H1 (cell line): ENCODE data around the gene PRAMEF5. TPM values are rescaled to one million over a fixed set of nuclear protein-coding genes. Genes with fewer than 3 reads are reported as not detected.
"Not testable (repeated sequence)": the region's sequence is repeated elsewhere in the genome, so short reads cannot be mapped to it uniquely, and the experiment has no call there.

Experiments used
- CTCF ChIA-PET: fragments of 300-600 bp; sonication (Branson Sonifier 250); formaldehyde crosslinking; loops from one replicate; lab custom pipeline; 2021; ENCODE audit not compliant: partially characterized antibody; lab: Charles Lee
- POLR2A ChIA-PET: fragments of 300-600 bp; sonication (Branson Sonifier 250); formaldehyde crosslinking; loops from one replicate; lab custom pipeline; 2021; ENCODE audit warnings: inconsistent platforms; ENCODE audit not compliant: partially characterized antibody; lab: Charles Lee
- DNase-seq, 2 experiments: peaks; one replicate each; pipeline versions ENCODE4 v3.0.0 to v3.0.0-alpha.2; 2010 to 2022; ENCODE audit warnings: low spot score in 2 of 2, low read depth in 1 of 2, mixed read lengths in 1 of 2
- FAIRE-seq: peaks from 2 replicates; lab custom pipeline; 2011; peaks lifted over from hg19 to GRCh38; lab: Jason Lieb, UNC
- H2AFZ ChIP-seq: 2 replicates; pipeline ENCODE4 v1.8.1; 2012; ENCODE audit warnings: low read length, inconsistent platforms
- H2AK5ac ChIP-seq: 2 replicates; pipeline ENCODE4 v1.6.1; 2013; ENCODE audit warnings: low read depth, low read length
- H2BK120ac ChIP-seq: replicated peaks from 2 replicates; pipeline ENCODE3; 2013; ENCODE audit warnings: low read depth, low read length, inconsistent platforms
- H2BK12ac ChIP-seq: 2 replicates; pipeline ENCODE4 v1.6.1; 2013; ENCODE audit warnings: low read depth, low read length
- H2BK15ac ChIP-seq: 2 replicates; pipeline ENCODE4 v1.6.1; 2013; ENCODE audit warnings: low read length
- H2BK20ac ChIP-seq: 2 replicates; pipeline ENCODE4 v1.6.1; 2013; ENCODE audit warnings: low read length
- H2BK5ac ChIP-seq: 2 replicates; pipeline ENCODE4 v1.6.1; 2013; ENCODE audit warnings: low read depth, low read length
- H3K14ac ChIP-seq: 2 replicates; pipeline ENCODE4 v1.6.1; 2013; ENCODE audit warnings: inconsistent platforms; ENCODE audit not compliant: insufficient read length
- H3K18ac ChIP-seq: 2 replicates; pipeline ENCODE4 v1.6.1; 2013; ENCODE audit warnings: low read length; ENCODE audit errors: extremely low read depth
- H3K23ac ChIP-seq: 2 replicates; pipeline ENCODE4 v1.6.1; 2013; ENCODE audit warnings: inconsistent platforms; ENCODE audit not compliant: insufficient read length
- H3K23me2 ChIP-seq: 2 replicates; pipeline ENCODE4 v1.6.1; 2013; ENCODE audit warnings: low read depth, low read length
- H3K27ac ChIP-seq: 2 replicates; pipeline ENCODE4 v1.6.1; 2011; ENCODE audit warnings: low read depth, low read length, inconsistent platforms
- H3K27me3 ChIP-seq, 4 experiments: replicated peaks in 1 of 4; 1 replicate in 1 of 4; 2 replicates in 3 of 4; pipeline versions ENCODE4 v1.6.1 to v1.8.1; 2011 to 2013; ENCODE audit warnings: low read length in 3 of 4, mild to moderate bottlenecking in 3 of 4, inconsistent platforms in 2 of 4, mixed read lengths in 2 of 4, moderate library complexity in 1 of 4; ENCODE audit not compliant: control insufficient read depth in 3 of 4, insufficient read depth in 3 of 4; ENCODE audit errors: extremely low read depth in 1 of 4
- H3K36me3 ChIP-seq, 4 experiments: 2 replicates each; pipeline versions ENCODE4 v1.6.1 to v1.8.1; 2011 to 2013; ENCODE audit warnings: mild to moderate bottlenecking in 4 of 4, low read length in 3 of 4, moderate library complexity in 2 of 4, control low read depth in 1 of 4, inconsistent platforms in 1 of 4; ENCODE audit not compliant: insufficient read depth in 4 of 4, control insufficient read depth in 2 of 4
- H3K4ac ChIP-seq: replicated peaks from 2 replicates; pipeline ENCODE3; 2013; ENCODE audit warnings: low read length, low read depth, mixed read lengths, inconsistent platforms; ENCODE audit not compliant: insufficient read length
- H3K4me1 ChIP-seq, 4 experiments: replicated peaks in 1 of 4; 1 replicate in 1 of 4; 2 replicates in 3 of 4; pipeline versions ENCODE4 v1.6.1 to v1.8.1; 2011 to 2013; ENCODE audit warnings: low read length in 3 of 4, inconsistent platforms in 2 of 4, mixed read lengths in 1 of 4; ENCODE audit not compliant: insufficient read depth in 4 of 4, control insufficient read depth in 3 of 4
- H3K4me2 ChIP-seq, 2 experiments: 2 replicates each; pipeline versions ENCODE4 v1.6.1 to v1.8.1; 2011 to 2013; ENCODE audit warnings: low read depth in 2 of 2, low read length in 2 of 2, control low read depth in 1 of 2, inconsistent platforms in 1 of 2, mild to moderate bottlenecking in 1 of 2; ENCODE audit not compliant: insufficient read depth in 1 of 2
- H3K4me3 ChIP-seq, 4 experiments: fragments of 200-600, 300-600 bp in 1 of 4; sonication (generic), shearing (Covaris generic), sonication (Bioruptor Twin) in 1 of 4; 2 replicates each; pipeline versions ENCODE4 v1.5.1 to v1.8.1; 2011 to 2016; ENCODE audit warnings: low read length in 4 of 4, low read depth in 3 of 4, control low read depth in 2 of 4, inconsistent platforms in 2 of 4, mild to moderate bottlenecking in 2 of 4, mixed read lengths in 1 of 4, moderate library complexity in 1 of 4; ENCODE audit not compliant: insufficient read depth in 2 of 4; ENCODE audit errors: extremely low read depth in 1 of 4
- H3K56ac ChIP-seq: replicated peaks from 2 replicates; pipeline ENCODE3; 2013; ENCODE audit warnings: low read depth, mild to moderate bottlenecking, mixed read lengths, low read length, inconsistent platforms; ENCODE audit not compliant: insufficient read length
- H3K79me1 ChIP-seq: 2 replicates; pipeline ENCODE4 v1.6.1; 2013; ENCODE audit warnings: low read depth, low read length, control low read depth
- H3K79me2 ChIP-seq, 2 experiments: 2 replicates each; pipeline versions ENCODE4 v1.6.1 to v1.8.1; 2012 to 2013; ENCODE audit warnings: low read length in 2 of 2, mild to moderate bottlenecking in 2 of 2, inconsistent platforms in 1 of 2; ENCODE audit not compliant: insufficient read depth in 2 of 2, control insufficient read depth in 1 of 2
- H3K9ac ChIP-seq, 4 experiments: replicated peaks in 1 of 4; 1 replicate in 1 of 4; 2 replicates in 3 of 4; pipeline versions ENCODE4 v1.6.1 to v1.8.1; 2011 to 2013; ENCODE audit warnings: low read depth in 3 of 4, low read length in 3 of 4, control low read depth in 2 of 4, mild to moderate bottlenecking in 2 of 4, moderate library complexity in 2 of 4, inconsistent platforms in 1 of 4; ENCODE audit errors: extremely low read depth in 1 of 4
- H3K9me3 ChIP-seq, 2 experiments: 2 replicates each; pipeline versions ENCODE4 v1.6.1 to v1.8.1; 2012 to 2013; ENCODE audit warnings: mild to moderate bottlenecking in 2 of 2, moderate library complexity in 2 of 2, control low read depth in 1 of 2, inconsistent platforms in 1 of 2, low read depth in 1 of 2, low read length in 1 of 2, mixed read lengths in 1 of 2; ENCODE audit not compliant: insufficient read depth in 2 of 2
- H4K20me1 ChIP-seq, 2 experiments: replicated peaks in 1 of 2; 2 replicates each; pipeline versions ENCODE3 to v1.8.1; 2011 to 2013; ENCODE audit warnings: inconsistent platforms in 2 of 2, low read length in 2 of 2, mild to moderate bottlenecking in 1 of 2; ENCODE audit not compliant: insufficient read depth in 2 of 2, control insufficient read depth in 1 of 2
- H4K5ac ChIP-seq: 2 replicates; pipeline ENCODE4 v1.6.1; 2013; ENCODE audit warnings: low read length, low read depth, mixed read lengths, inconsistent platforms; ENCODE audit not compliant: insufficient read length
- H4K8ac ChIP-seq: 2 replicates; pipeline ENCODE4 v1.8.0; 2013; ENCODE audit warnings: mild to moderate bottlenecking, moderate library complexity, low read length, inconsistent platforms; ENCODE audit not compliant: insufficient read depth; ENCODE audit errors: extremely low read depth
- H4K91ac ChIP-seq: replicated peaks from 2 replicates; pipeline ENCODE3; 2013; ENCODE audit warnings: low read length, mixed read lengths, inconsistent platforms; ENCODE audit not compliant: insufficient read length
- WGBS, 2 experiments: shearing (Covaris generic) in 1 of 2; methylation state at CpG; one replicate each; pipeline versions ENCODE4 v1.1.6 to v1.1.7; 2013 to 2015; ENCODE audit warnings: low lambda C conversion rate in 2 of 2, mixed read lengths in 2 of 2, inconsistent platforms in 1 of 2, low coverage in 1 of 2, missing lambda C conversion rate in 1 of 2; ENCODE audit not compliant: insufficient replicate concordance in 2 of 2, insufficient coverage in 1 of 2, insufficient read length in 1 of 2; ENCODE audit errors: extremely low coverage in 1 of 2, missing lambda C conversion rate in 1 of 2; 5-methylcytosine and 5-hydroxymethylcytosine counted together
- polyA plus RNA-seq, 7 experiments: library from polyadenylated mRNA; depleted of rRNA in 3 of 7; stranded (reverse) in 5 of 7; unstranded in 2 of 7; fragments of >200 nt in 5 of 7; fragments of 200-250 nt in 2 of 7; gene quantifications; 1 replicate in 5 of 7; 2 replicates in 1 of 7; 4 replicates in 1 of 7; pipeline versions ENCODE4 v1.2.1 to v1.2.3, GENCODE V29; 2011 to 2013; ENCODE audit warnings: missing spikeins in 2 of 7, mixed read lengths in 2 of 7
- total RNA-seq: library from RNA; stranded (reverse); fragmentation: NEBNext Ultra II Directional; extraction: Animal tissue kit (Norgen Biotek cat#: 25700); gene quantifications from 2 replicates; pipeline ENCODE4 v1.2.1, GENCODE V29; 2021

PRAMEF5 gene
- total and polyA plus RNA-seq, 2 of the 8 experiments (the other 6 are each of a cell fraction or from before 2014, with no cell fraction given): not detected

DNA sequence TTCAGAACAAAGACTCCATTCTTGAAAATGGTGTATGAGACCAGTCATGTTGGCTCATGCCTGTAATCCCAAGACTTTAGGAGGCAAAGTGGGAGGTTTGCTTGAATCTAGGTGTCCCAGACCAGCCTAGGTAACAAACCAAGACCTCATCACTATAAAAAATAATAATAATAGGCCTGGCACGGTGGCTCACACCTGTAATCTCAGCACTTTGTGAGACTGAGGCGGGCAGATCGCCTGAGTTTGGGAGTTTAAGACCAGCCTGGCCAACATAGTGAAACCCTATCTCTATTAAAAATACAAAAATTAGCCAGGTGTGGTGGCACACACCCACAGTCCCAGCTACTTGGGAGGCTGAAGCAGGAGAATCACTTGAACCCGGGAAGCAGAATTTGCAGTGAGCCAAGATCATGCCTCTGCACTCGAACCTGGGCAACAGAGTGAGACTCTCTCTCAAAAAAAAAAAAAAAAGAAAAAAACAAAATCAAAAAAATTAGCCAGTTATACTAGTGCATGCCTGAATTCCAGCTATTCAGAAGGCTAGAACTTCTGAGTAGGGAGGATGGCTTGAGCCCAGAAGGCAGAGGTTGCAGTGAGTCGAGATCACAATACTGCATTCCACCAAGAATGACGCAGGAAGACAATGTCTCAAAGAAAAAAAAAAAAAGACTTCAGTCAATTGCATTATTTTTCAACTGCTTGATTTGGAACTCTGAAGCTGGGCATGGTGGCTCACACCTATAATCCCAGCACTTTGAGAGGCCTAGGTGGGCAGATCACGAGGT is 26.5 kb upstream of the PRAMEF5 start:
- H3K18ac ChIP-seq, FAIRE-seq, H4K8ac ChIP-seq, H4K20me1 ChIP-seq, H3K14ac ChIP-seq, H3K36me3 ChIP-seq, H4K91ac ChIP-seq, H3K4me3 ChIP-seq, H4K5ac ChIP-seq, H3K56ac ChIP-seq, H3K79me2 ChIP-seq, H3K9ac ChIP-seq, H2BK120ac ChIP-seq, H2BK12ac ChIP-seq, H2BK20ac ChIP-seq, H3K4me2 ChIP-seq, H3K4ac ChIP-seq, H2AFZ ChIP-seq, CTCF ChIA-PET, DNase-seq, H3K23ac ChIP-seq, H3K4me1 ChIP-seq, H2AK5ac ChIP-seq, H3K27ac ChIP-seq, H2BK5ac ChIP-seq, H2BK15ac ChIP-seq, H3K23me2 ChIP-seq, H3K27me3 ChIP-seq, H3K79me1 ChIP-seq, POLR2A ChIA-PET: not testable (repeated sequence)
- peaks cover 48 to 66% of the 10 kb centered on the region in 2 experiments for H3K9me3 ChIP-seq
- WGBS, 2 experiments: 80% methylated on average over 8 of the region's 8 CpGs; no CpG with 5 or more reads in 1 of the 2 experiments
